Lower lobe of right lung (tissue), 2 donors: ENCODE results near the gene BBS10. TPM values are rescaled to one million over a fixed set of nuclear protein-coding genes. Genes with fewer than 3 reads are reported as not detected.

Experiments
- ATAC-seq, 2 donors: fragments of 200-7000 bp; cut with Tn5 transposase; one replicate each; pipeline ENCODE4 v1.9.1; 2020 to 2022; ENCODE audit warnings: mild to moderate bottlenecking in 2 of 2, moderate library complexity in 2 of 2
- DNase-seq: peaks from one replicate; pipeline ENCODE4 v3.0.0-alpha.2; 2020
- H3K27ac ChIP-seq: fragments of 200-600 bp; one replicate; pipeline ENCODE4 v1.8.0; 2022
- H3K27me3 ChIP-seq: fragments of 200-600 bp; one replicate; pipeline ENCODE4 v1.8.0; 2022; ENCODE audit warnings: low read depth
- H3K36me3 ChIP-seq: fragments of 200-600 bp; one replicate; pipeline ENCODE4 v1.8.0; 2022; ENCODE audit warnings: mild to moderate bottlenecking
- H3K4me1 ChIP-seq: fragments of 200-600 bp; one replicate; pipeline ENCODE4 v1.8.0; 2022
- H3K4me3 ChIP-seq: fragments of 200-600 bp; one replicate; pipeline ENCODE4 v1.8.0; 2022; ENCODE audit warnings: mild to moderate bottlenecking
- H3K9me3 ChIP-seq: fragments of 200-600 bp; one replicate; pipeline ENCODE4 v1.8.0; 2022
- CTCF ChIP-seq: fragments of 200-600 bp; IDR thresholded peaks from one replicate; pipeline ENCODE4 v1.8.0; 2022; ENCODE audit warnings: antibody characterized with exemption, mild to moderate bottlenecking
- intact Hi-C: fragments of 100-400 bp; cut with DNase I; formaldehyde crosslinking; loops from one replicate; pipeline ENCODE4 v1.11.0; 2022
- long read RNA-seq: library from polyadenylated mRNA; unstranded; transcript quantifications from one replicate; pipeline ENCODE4 v2.0.0, GENCODE V29; 2021
- total RNA-seq: library from RNA; stranded (reverse); fragmentation: NEBNext Ultra II Directional; extraction: Animal tissue kit (Norgen Biotek cat#: 25700); gene quantifications from one replicate; pipeline ENCODE4 v1.2.1, GENCODE V29; 2021
- donor health status: DM: no; HTN: yes; CAD: no; lungs with severe emphysema.

The BBS10 gene
- total RNA-seq = 13.4 TPM
- long read RNA-seq, transcript BBS10-201 (2 exons, 3,595 nt) = major isoform, 12 of 18 reads
- long read RNA-seq, partial matches to known transcripts = 0 of 18 reads
- long read RNA-seq, other reads (novel, unspliced or antisense) = 6 of 18 reads

- no peaks in the 10 kb centered on the region for H3K36me3 ChIP-seq
- H3K27ac ChIP-seq = peak within 1 kb of the TSS; percentile 92
- H3K9me3 ChIP-seq = no peaks in the 10 kb centered on the region
- intact Hi-C loops = no loop called here
- peaks cover 23% of the 10 kb centered on the region for H3K4me1 ChIP-seq
- H3K4me3 ChIP-seq = peak within 1 kb of the TSS; percentile 91
- no peaks in the 10 kb centered on the region for H3K27me3 ChIP-seq
- DNase-seq = peak; percentile 94
- ATAC-seq = peak; percentile 98 to 99
- TF ChIP-seq CTCF = peak; percentile 33
These were observed at the start of gene BBS10 for GRCh38 chr12:76348079-76348901. Gene BBS10, minus strand, starts transcription at chr12:76348415. Its CDS starts 57 bp downstream, at chr12:76348358.

- Histone ChIP-seq H3K36me3 (peaks cover 57% of the 10 kb centered on the region), H3K9me3 (no peaks in the 10 kb centered on the region), H3K27ac (no peak overlapping the region), H3K4me1 (no peaks in the 10 kb centered on the region), H3K27me3 (no peaks in the 10 kb centered on the region), H3K4me3 (no peak overlapping the region)
- intact Hi-C loops = no loop called here
- ATAC-seq = no peak
- TF ChIP-seq CTCF = no peak
- no peak for DNase-seq
These were observed 43.2 kb upstream of the BBS10 start for GRCh38 chr12:76391461-76391860.

GRCh38 chr12:76387614-76388013, 39.4 kb upstream of the BBS10 start:
- Histone ChIP-seq H3K27me3 (no peaks in the 10 kb centered on the region), H3K9me3 (no peaks in the 10 kb centered on the region), H3K27ac (no peak overlapping the region), H3K4me1 (no peaks in the 10 kb centered on the region), H3K4me3 (no peak overlapping the region), H3K36me3 (peaks cover 85% of the 10 kb centered on the region)
- ATAC-seq (no peak), DNase-seq (no peak)
- no peak for TF ChIP-seq CTCF
- intact Hi-C loops = no loop called here

GRCh38 chr12:76384560-76384959, 36.3 kb upstream of the BBS10 start:
- H3K4me1 ChIP-seq = no peaks in the 10 kb centered on the region
- no peak overlapping the region for H3K4me3 ChIP-seq
- intact Hi-C loops = no loop called here
- peaks cover 55% of the 10 kb centered on the region for H3K36me3 ChIP-seq
- no peak for ATAC-seq
- H3K27me3 ChIP-seq = no peaks in the 10 kb centered on the region
- no peaks in the 10 kb centered on the region for H3K9me3 ChIP-seq
- no peak overlapping the region for H3K27ac ChIP-seq
- DNase-seq = no peak
- TF ChIP-seq CTCF = no peak

GRCh38 chr12:76383988-76384387, 35.8 kb upstream of the BBS10 start:
- Histone ChIP-seq H3K27me3 (no peaks in the 10 kb centered on the region), H3K4me1 (no peaks in the 10 kb centered on the region), H3K4me3 (no peak overlapping the region), H3K36me3 (peaks cover 49% of the 10 kb centered on the region), H3K9me3 (no peaks in the 10 kb centered on the region), H3K27ac (no peak overlapping the region)
- no peak for TF ChIP-seq CTCF
- ATAC-seq = no peak
- DNase-seq = no peak
- intact Hi-C loops = no loop called here
